Measurements from ENCODE around the gene RHOBTB1.

RHOBTB1 gene

GRCh38 chr10:60964257-60965235, 20.6 kb upstream of the RHOBTB1 start:
- peak; percentile 36 for DNase-seq

- no peak for DNase-seq
Observed at GRCh38 chr10:60963441-60964256, 19.7 kb upstream of the RHOBTB1 start.

GRCh38 chr10:60962946-60963345, 19.0 kb upstream of the RHOBTB1 start:
- DNase-seq, result no peak

- DNase-seq, result no peak
Observed at GRCh38 chr10:60960913-60961312, 16.9 kb upstream of the RHOBTB1 start.

GRCh38 chr10:60960031-60960430, 16.0 kb upstream of the RHOBTB1 start:
- no peak for DNase-seq

- DNase-seq, result no peak
Observed at GRCh38 chr10:60958892-60959601, 15.1 kb upstream of the RHOBTB1 start.

GRCh38 chr10:60957667-60958221, 13.8 kb upstream of the RHOBTB1 start:
- no peak for DNase-seq

- DNase-seq, result no peak
Observed at GRCh38 chr10:60955957-60956425, 12.0 kb upstream of the RHOBTB1 start.

GRCh38 chr10:60955316-60955715, 11.3 kb upstream of the RHOBTB1 start:
- no peak for DNase-seq

GRCh38 chr10:60954035-60954434, 10.1 kb upstream of the RHOBTB1 start:
- DNase-seq, result no peak

GRCh38 chr10:60953420-60953819, 9.4 kb upstream of the RHOBTB1 start:
- DNase-seq, result no peak

- no peak for DNase-seq
Observed at GRCh38 chr10:60952846-60953220, 8.8 kb upstream of the RHOBTB1 start.

- no peak for DNase-seq
Observed at GRCh38 chr10:60952067-60952845, 8.3 kb upstream of the RHOBTB1 start.

GRCh38 chr10:60951272-60951724, 7.3 kb upstream of the RHOBTB1 start:
- no peak for DNase-seq

- no peak for DNase-seq
Observed at GRCh38 chr10:60950300-60950699, 6.3 kb upstream of the RHOBTB1 start.

GRCh38 chr10:60948851-60949250, 4.9 kb upstream of the RHOBTB1 start:
- DNase-seq, result no peak

GRCh38 chr10:60944910-60945297, 919 bp upstream of the RHOBTB1 start:
- DNase-seq, result no peak

GRCh38 chr10:60943316-60944057, 498 bp downstream of the RHOBTB1 start:
- DNase-seq, result peak; percentile 1

- peak; percentile 3 for DNase-seq
Observed at GRCh38 chr10:60942788-60943315, 1.1 kb downstream of the RHOBTB1 start.

- no peak for DNase-seq
Observed at GRCh38 chr10:60942134-60942787, 1.7 kb downstream of the RHOBTB1 start.
